Activated CD4-positive, alpha-beta memory T cell treated with anti-CD3 and anti-CD28 coated beads, Interleukin-2, amount 10 ng/mL, durations not matched to agents 7 days and 5 days (primary cell): ENCODE results near the gene TMEM59L. TPM values are rescaled to one million over a fixed set of nuclear protein-coding genes. Genes with fewer than 3 reads are reported as not detected.

Experiments used
- CTCF ChIA-PET: fragments of 350-600 bp; sonication (Branson Sonifier 250); formaldehyde crosslinking; loops from one replicate; lab custom pipeline; 2021; ENCODE audit warnings: antibody characterized with exemption, inconsistent platforms; lab: Charles Lee
- POLR2A ChIA-PET: fragments of 350-600 bp; sonication (Branson Sonifier 250); formaldehyde crosslinking; loops from one replicate; lab custom pipeline; 2021; ENCODE audit warnings: antibody characterized with exemption; lab: Charles Lee
- DNase-seq: peaks from one replicate; pipeline ENCODE4 v3.0.0-alpha.2; 2020
- H3K27ac Mint-ChIP-seq: one replicate; pipeline ENCODE4 v1.8.0; 2021; ENCODE audit warnings: mild to moderate bottlenecking, mixed read lengths
- H3K27me3 Mint-ChIP-seq: one replicate; pipeline ENCODE4 v1.8.0; 2021; ENCODE audit warnings: mixed read lengths
- H3K36me3 Mint-ChIP-seq: one replicate; pipeline ENCODE4 v1.8.0; 2021; ENCODE audit warnings: low read depth, mixed read lengths
- H3K4me1 Mint-ChIP-seq: one replicate; pipeline ENCODE4 v1.8.0; 2021; ENCODE audit warnings: mixed read lengths
- H3K4me3 Mint-ChIP-seq: one replicate; pipeline ENCODE4 v1.8.0; 2021; ENCODE audit warnings: mild to moderate bottlenecking, mixed read lengths
- H3K9me3 Mint-ChIP-seq: one replicate; pipeline ENCODE4 v1.8.0; 2021; ENCODE audit warnings: mixed read lengths
- total RNA-seq, 2 experiments: library from RNA; stranded (reverse); gene quantifications; one replicate each; pipeline ENCODE4 v1.2.3, GENCODE V29; 2021

TMEM59L gene
- total RNA-seq, 2 experiments from 2014 or later = 0.13 TPM; not detected in 1

GRCh38 chr19:18653853-18654252, 41.2 kb downstream of the TMEM59L start:
- Mint-ChIP-seq H3K4me1 (no peaks in the 10 kb centered on the region), H3K4me3 (no peak overlapping the region), H3K27me3 (no peaks in the 10 kb centered on the region), H3K36me3 (no peaks in the 10 kb centered on the region), H3K27ac (no peak overlapping the region), H3K9me3 (no peaks in the 10 kb centered on the region)
- POLR2A ChIA-PET = no interaction called here
- CTCF ChIA-PET = no interaction called here
- no peak for DNase-seq

GRCh38 chr19:18654469-18654868, 41.8 kb downstream of the TMEM59L start:
- Mint-ChIP-seq H3K9me3 (no peaks in the 10 kb centered on the region), H3K27ac (no peak overlapping the region), H3K36me3 (no peaks in the 10 kb centered on the region), H3K4me3 (no peak overlapping the region), H3K4me1 (no peaks in the 10 kb centered on the region), H3K27me3 (no peaks in the 10 kb centered on the region)
- POLR2A ChIA-PET = no interaction called here
- DNase-seq = no peak
- CTCF ChIA-PET = no interaction called here

GRCh38 chr19:18655173-18655844, 42.6 kb downstream of the TMEM59L start:
- H3K36me3 Mint-ChIP-seq = no peaks in the 10 kb centered on the region
- H3K4me1 Mint-ChIP-seq = no peaks in the 10 kb centered on the region
- H3K27me3 Mint-ChIP-seq = no peaks in the 10 kb centered on the region
- DNase-seq = no peak
- no peaks in the 10 kb centered on the region for H3K9me3 Mint-ChIP-seq
- H3K27ac Mint-ChIP-seq = no peak overlapping the region
- H3K4me3 Mint-ChIP-seq = no peak overlapping the region
- POLR2A ChIA-PET = no interaction called here
- CTCF ChIA-PET = no interaction called here

GRCh38 chr19:18656337-18657086, 43.8 kb downstream of the TMEM59L start:
- no peaks in the 10 kb centered on the region for H3K27me3 Mint-ChIP-seq
- H3K4me1 Mint-ChIP-seq = peaks cover 2% of the 10 kb centered on the region
- no peak for DNase-seq
- no peaks in the 10 kb centered on the region for H3K9me3 Mint-ChIP-seq
- CTCF ChIA-PET = no interaction called here
- H3K36me3 Mint-ChIP-seq = no peaks in the 10 kb centered on the region
- no peak overlapping the region for H3K27ac Mint-ChIP-seq
- H3K4me3 Mint-ChIP-seq = no peak overlapping the region
- POLR2A ChIA-PET = no interaction called here

GRCh38 chr19:18657590-18658365, 45.1 kb downstream of the TMEM59L start:
- H3K4me3 Mint-ChIP-seq = no peak overlapping the region

GRCh38 chr19:18658366-18658855, 45.7 kb downstream of the TMEM59L start:
- ChIA-PET CTCF (no interaction called here), POLR2A (no interaction called here)
- Mint-ChIP-seq H3K9me3 (no peaks in the 10 kb centered on the region), H3K27me3 (no peaks in the 10 kb centered on the region), H3K4me1 (peaks cover 2% of the 10 kb centered on the region), H3K27ac (no peak overlapping the region), H3K36me3 (no peaks in the 10 kb centered on the region), H3K4me3 (no peak overlapping the region)
- DNase-seq = no peak

More at GRCh38 chr19:18657590-18658365, 45.1 kb downstream of the TMEM59L start:
- H3K27me3 Mint-ChIP-seq = no peaks in the 10 kb centered on the region
- no peaks in the 10 kb centered on the region for H3K9me3 Mint-ChIP-seq
- CTCF ChIA-PET = no interaction called here
- POLR2A ChIA-PET = no interaction called here
- H3K27ac Mint-ChIP-seq = no peak overlapping the region
- DNase-seq = no peak
- H3K4me1 Mint-ChIP-seq = peaks cover 2% of the 10 kb centered on the region
- no peaks in the 10 kb centered on the region for H3K36me3 Mint-ChIP-seq

GRCh38 chr19:18659281-18660050, 46.8 kb downstream of the TMEM59L start:
- no peaks in the 10 kb centered on the region for H3K9me3 Mint-ChIP-seq
- no peak overlapping the region for H3K4me3 Mint-ChIP-seq
- CTCF ChIA-PET = no interaction called here
- H3K36me3 Mint-ChIP-seq = no peaks in the 10 kb centered on the region
- peaks cover 8% of the 10 kb centered on the region for H3K4me1 Mint-ChIP-seq
- POLR2A ChIA-PET = no interaction called here
- H3K27ac Mint-ChIP-seq = no peak overlapping the region
- H3K27me3 Mint-ChIP-seq = no peaks in the 10 kb centered on the region
- DNase-seq = no peak

- H3K27me3 Mint-ChIP-seq = no peaks in the 10 kb centered on the region
- peaks cover 8% of the 10 kb centered on the region for H3K4me1 Mint-ChIP-seq
- no peaks in the 10 kb centered on the region for H3K9me3 Mint-ChIP-seq
- ChIA-PET POLR2A (no interaction called here), CTCF (no interaction called here)
- no peak overlapping the region for H3K27ac Mint-ChIP-seq
- DNase-seq = no peak
- no peak overlapping the region for H3K4me3 Mint-ChIP-seq
- no peaks in the 10 kb centered on the region for H3K36me3 Mint-ChIP-seq
These were observed 47.6 kb downstream of the TMEM59L start for GRCh38 chr19:18660051-18660910.

- H3K4me1 Mint-ChIP-seq = peaks cover 8% of the 10 kb centered on the region
- DNase-seq = no peak
- H3K27ac Mint-ChIP-seq = no peak overlapping the region
- H3K36me3 Mint-ChIP-seq = no peaks in the 10 kb centered on the region
- H3K4me3 Mint-ChIP-seq = no peak overlapping the region
- no peaks in the 10 kb centered on the region for H3K9me3 Mint-ChIP-seq
- no peaks in the 10 kb centered on the region for H3K27me3 Mint-ChIP-seq
- ChIA-PET POLR2A (no interaction called here), CTCF (no interaction called here)
These were observed 48.4 kb downstream of the TMEM59L start for GRCh38 chr19:18660939-18661670.

- no peak for DNase-seq
- ChIA-PET CTCF (no interaction called here), POLR2A (no interaction called here)
- H3K4me1 Mint-ChIP-seq = peaks cover 8% of the 10 kb centered on the region
- peaks cover 3% of the 10 kb centered on the region for H3K36me3 Mint-ChIP-seq
- no peak overlapping the region for H3K4me3 Mint-ChIP-seq
- no peak overlapping the region for H3K27ac Mint-ChIP-seq
- no peaks in the 10 kb centered on the region for H3K27me3 Mint-ChIP-seq
- H3K9me3 Mint-ChIP-seq = no peaks in the 10 kb centered on the region
These were observed 50.5 kb downstream of the TMEM59L start for GRCh38 chr19:18662972-18663732.

GRCh38 chr19:18663940-18664530, 51.4 kb downstream of the TMEM59L start:
- Mint-ChIP-seq H3K9me3 (no peaks in the 10 kb centered on the region), H3K36me3 (peaks cover 3% of the 10 kb centered on the region), H3K4me3 (no peak overlapping the region), H3K27ac (no peak overlapping the region), H3K4me1 (peaks cover 8% of the 10 kb centered on the region), H3K27me3 (no peaks in the 10 kb centered on the region)
- ChIA-PET POLR2A (interaction anchor here (0.5 kb wide), 1 partner anchor 9 kb away, joined by 3 read pairs; no protein-coding TSS in a partner anchor), CTCF (interaction anchor here (0.5 kb wide), 1 partner anchor 70 kb away, joined by 4 read pairs; no protein-coding TSS in a partner anchor)
- no peak for DNase-seq
